Esophagus squamous epithelium (tissue), 4 donors: ENCODE results near the gene CEP192.
A peak's percentile ranks its signal among the peaks of the same experiment; 100 is the strongest.

Source experiments
- CTCF ChIP-seq, 6 experiments: fragments of 450-650 bp in 4 of 6; fragments of 200-600 bp in 2 of 6; sonication (generic) in 2 of 6; IDR thresholded peaks; one replicate each; pipeline ENCODE4 v1.5.1; 2016 to 2019; ENCODE audit warnings: antibody characterized with exemption in 6 of 6, mild to moderate bottlenecking in 4 of 6, moderate library complexity in 4 of 6
- POLR2A ChIP-seq, 4 donors: fragments of 450-650 bp; IDR thresholded peaks; one replicate each; pipeline ENCODE4 v1.6.1; 2017; ENCODE audit warnings: antibody characterized with exemption in 4 of 4, mild to moderate bottlenecking in 4 of 4, moderate library complexity in 3 of 4

GRCh38 chr18:13103366-13103765 lies 112.2 kb downstream of the CEP192 start:
- TF ChIP-seq CTCF (IDR thresholded peaks at IDR 0.05), result peak in 1 of 6 experiments; percentile 13
- no peak for TF ChIP-seq POLR2A (IDR thresholded peaks at IDR 0.05)
